NCI-H774 (cell line): Measurements from ENCODE around the gene DSCAM.

Experiments
- DNase-seq: peaks from one replicate; lab custom pipeline; 2025; lab: John Stamatoyannopoulos, UW

DSCAM gene

DNA sequence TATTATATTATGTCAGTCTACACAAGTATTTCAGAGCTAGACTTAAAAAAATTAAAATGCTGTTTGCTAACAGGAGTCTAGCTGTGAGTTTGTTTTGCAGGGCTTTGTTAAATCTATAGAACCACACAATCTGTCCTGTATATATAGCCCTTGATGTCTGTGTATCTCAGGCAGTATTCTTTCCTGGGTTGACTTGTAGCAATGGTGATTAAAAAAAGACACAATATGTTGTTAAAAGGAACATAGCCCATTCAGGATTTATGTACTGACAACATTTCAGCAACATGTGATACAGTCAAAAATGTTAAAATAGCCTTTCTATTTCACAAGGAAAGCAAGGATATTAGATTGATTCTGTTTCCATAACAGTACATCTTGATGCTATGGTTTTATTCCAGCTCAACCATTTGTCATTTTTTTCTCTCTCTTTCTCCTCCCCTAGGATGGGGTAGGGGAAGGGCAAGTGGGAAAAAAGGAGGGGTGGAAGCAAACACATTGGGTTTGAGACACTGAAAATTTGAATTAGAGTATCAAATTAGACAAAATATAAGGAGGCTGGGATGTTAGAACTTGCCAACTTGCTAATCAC lies 139.2 kb downstream of the DSCAM start:
- no peak for DNase-seq

DNA sequence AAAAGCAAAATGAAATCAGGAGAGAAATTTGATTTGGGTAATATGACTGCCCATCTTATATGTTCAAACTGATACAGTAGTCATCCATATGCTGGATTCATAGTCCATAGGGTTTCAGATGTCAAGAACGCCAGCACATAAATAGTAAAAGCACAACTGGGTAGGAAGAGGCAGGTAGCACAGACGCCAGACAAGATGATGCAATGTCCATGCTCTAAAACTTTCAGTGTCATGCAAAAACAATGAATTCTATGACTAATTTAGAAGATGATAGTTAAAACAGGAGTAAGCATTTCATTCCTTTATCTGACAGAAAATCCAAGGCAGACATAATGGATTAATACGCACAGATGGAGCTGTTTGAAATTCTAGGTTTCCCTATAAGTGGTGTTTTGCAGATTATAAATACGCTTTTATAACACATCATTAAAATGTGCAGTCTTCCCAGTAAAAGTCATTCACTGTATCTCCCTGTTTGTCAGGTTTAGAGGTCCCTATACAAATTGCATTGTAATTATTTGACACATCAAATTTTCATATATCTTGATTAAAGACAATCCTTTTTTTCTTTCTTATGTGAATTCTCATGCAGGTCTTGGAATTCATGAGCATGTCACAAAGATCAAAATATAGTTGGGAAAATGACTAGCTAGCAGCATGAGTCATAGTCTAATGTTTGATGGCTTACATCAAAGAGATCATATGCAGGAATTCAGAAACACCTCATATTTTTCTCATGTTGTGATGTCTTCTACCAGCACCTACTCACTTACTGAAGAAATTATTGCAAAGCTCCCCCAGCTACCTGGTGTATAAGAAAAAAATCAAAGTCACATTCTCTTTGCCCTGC lies 139.9 kb downstream of the DSCAM start:
- DNase-seq, result no peak

DNA sequence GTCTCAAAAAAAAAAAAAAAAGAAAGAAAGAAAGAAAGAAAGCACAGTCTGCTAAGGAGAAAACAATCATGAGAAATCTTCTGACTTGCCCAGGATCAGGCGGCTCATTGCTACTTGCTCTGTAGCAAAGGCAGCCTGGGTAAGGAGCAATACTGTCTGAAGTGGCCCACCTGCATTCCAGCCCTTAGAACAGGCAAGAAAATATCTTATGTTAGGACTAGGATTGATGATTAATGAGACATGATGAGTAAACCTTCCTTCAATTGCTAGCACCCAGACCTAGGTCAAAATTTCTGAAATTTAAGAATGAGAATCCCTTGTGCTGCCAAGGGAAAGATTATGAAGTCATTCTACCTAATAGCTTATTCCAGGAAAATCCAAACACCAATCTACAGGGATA lies 140.8 kb downstream of the DSCAM start:
- DNase-seq, result no peak

DNA sequence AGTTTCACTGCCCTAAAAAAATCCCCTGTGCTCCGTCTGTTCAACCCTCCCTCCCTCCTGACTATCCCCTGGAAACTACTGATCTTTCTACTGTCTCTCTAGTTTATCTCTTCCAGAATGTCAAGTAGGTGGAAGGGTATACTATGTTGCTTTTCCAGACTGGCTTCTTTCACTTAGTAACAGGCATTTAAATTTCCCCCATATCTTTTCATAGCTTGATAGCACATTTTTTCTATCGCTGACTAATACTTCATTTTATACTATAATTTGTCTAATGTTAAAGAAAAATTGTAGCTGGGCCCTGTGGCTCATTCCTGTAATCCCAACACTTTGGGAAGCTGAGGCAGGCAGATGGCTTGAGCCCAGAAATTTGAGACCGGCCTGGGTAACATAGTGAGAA lies 142.8 kb downstream of the DSCAM start:
- DNase-seq, result no peak

DNA sequence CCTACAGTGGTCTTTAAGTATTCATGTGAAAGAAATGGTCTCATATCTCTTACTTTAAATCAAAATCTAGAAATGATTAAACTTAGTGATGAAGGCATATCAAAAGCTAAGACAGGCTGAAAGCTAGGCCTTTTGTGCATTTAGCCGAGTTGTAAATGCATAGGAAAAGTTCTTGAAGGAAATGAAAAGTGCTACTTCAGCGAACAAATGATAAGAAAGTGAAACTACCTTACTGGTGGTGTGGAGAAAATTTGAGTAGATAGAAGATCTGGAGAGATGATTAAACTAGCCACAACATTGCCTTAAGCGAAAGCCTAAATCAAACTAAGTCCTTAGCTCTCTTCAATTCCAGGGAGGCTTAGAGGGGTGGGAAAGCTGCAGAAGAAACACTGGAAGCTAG lies 147.6 kb downstream of the DSCAM start:
- no peak for DNase-seq

DNA sequence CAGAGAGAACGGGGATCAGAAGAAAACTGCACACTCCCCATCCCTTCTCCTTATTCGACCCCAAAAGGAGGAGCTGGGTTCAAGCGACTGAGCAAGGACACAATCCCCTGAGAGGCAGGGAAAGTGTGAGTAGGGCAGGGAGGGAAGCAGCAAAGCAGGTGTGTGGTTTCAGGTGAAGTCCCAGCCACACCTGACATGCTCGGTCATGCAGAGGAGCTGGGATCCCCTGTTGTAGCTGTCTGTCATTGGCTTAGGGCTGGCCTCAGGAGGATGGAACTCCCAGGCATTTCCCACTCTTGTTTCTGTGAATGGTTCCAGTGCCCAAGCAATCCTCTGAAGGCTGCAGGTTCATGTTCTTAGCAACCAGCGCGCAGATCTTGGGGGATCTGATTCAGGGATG lies 150.7 kb downstream of the DSCAM start:
- DNase-seq, result no peak

DNA sequence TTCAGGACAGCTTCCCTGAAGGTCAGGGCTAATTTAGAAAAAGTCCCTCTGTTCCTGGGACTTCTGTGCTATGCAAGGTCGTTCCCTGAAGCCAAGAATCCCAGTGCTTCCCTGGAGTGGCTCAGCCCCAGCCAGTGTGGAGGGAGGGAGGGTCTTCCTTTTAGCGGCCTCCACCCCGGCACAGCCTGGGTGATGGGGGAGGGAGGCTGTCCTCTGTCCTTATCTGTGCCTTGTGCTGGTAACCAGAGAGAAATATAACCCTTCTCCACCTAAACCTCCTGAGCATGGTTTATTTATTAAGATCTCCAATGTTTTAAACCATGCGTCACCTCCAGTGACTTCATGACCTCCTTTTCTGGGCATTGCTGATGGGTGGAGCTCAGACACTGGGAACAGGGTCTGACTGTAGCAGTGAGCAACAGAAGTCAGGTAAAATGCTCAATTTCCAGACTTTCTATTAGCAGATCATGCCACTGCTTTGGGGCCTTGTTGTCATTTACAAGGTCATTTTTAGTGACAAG lies 157.1 kb downstream of the DSCAM start:
- no peak for DNase-seq

DNA sequence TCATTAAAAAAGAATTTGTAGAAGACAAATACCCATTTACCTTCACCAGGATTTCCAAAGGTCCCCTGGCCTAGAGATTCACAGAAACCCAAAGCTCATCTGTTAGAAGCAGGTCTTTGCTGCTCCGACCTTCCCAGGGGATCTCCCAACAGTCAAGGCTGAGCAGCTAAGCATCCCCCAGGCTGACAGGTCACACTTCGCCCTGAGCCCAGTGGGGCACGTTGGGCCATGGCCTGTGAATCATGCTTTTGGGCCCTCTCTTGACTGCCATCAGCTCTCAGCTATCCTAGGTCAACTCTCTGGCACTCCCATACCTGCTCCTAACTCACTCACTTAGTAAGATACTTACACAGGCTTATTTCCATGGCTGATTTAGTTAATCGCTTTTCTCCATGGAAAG lies 157.7 kb downstream of the DSCAM start:
- no peak for DNase-seq

DNA sequence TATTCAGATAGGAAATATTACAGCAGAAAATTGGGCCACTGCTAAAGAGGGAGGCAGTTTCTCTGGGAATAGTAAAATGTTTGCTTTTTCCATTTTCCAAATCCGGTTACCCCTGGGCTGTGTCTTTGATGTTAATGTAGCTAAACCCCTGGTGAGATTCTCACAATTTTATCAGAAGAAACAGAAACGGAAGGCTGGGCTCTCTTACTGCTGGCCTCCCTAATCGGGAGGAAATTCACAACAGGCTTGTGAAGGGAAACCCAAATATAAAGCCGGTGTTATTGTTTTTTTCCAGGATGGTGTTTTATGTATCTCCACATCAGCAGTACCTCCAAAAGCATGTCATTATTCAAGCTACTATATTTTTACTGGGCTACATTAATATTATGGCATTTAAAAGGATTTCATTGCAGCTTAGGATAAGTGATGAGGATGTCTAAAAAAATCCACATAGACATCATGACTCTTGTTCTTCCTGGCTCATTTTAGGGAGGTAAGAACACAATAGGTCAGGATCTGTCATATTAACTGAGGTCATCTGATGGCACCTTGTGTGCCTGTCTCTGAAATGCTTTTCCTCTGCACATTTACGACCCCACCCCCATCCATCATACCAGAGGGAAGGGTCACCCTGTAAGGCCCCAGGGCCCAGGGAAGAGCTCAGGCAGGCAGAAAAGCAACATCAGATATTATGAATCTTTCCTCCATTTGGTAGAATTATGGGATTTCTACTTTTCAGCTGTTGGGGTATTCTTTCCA lies 158.7 kb downstream of the DSCAM start:
- no peak for DNase-seq

DNA sequence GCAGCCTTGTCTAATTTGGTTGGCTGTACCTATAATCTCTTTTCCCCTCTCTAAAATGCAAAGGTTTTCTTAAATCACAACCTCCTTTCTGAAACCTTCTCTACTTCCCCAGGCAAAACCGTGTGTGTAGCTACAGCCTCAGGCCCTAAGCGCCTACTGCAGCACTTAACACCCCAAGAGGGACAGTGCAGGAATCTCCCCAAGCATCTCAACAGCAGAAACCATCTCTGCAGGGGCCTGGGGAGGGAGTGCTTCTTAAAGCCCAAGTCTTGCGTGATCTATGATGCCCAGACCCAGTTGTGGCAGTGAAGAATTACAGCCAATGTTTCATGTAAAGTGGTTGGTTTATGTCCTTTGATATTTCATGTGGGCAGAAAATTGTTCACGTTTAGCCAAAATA lies 159.3 kb downstream of the DSCAM start:
- DNase-seq, result no peak

DNA sequence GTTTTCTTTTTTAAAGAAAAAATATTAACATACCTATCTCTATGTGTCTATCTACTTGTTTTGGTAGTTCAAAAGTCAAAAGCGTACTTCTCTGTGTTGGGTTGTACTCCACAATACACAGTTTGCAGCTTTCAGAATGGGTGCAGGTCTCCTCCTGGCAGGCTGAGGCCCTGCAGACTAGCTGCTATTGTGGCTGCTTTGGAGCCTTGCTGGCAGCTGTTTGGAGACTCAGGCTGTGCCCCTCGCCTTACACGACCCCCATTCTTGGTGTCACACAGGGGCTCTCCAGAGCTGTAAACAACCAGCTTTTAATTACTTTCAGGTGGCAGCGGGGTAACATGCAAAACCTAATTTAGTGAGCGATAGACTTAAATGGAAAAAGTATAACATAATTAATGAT lies 160.4 kb downstream of the DSCAM start:
- DNase-seq, result no peak

DNA sequence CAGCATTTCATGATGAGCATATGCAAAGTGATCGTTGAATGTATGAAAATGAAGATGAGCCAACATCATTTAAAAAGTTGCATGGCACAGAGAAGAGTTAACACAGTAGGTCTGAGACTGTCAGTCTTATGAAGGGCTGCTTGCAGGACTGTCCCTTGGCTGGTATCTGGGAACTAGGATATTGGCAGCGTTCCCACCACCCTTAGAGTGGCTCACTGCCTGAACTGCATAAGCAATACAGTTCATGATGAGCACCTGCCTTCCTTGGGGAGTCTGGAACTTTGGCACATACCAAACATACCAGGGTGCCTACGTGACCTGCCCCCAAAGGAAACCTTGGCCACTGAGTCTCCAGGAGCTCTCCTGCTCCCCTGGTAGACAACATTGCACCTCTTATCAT lies 161.8 kb downstream of the DSCAM start:
- no peak for DNase-seq

DNA sequence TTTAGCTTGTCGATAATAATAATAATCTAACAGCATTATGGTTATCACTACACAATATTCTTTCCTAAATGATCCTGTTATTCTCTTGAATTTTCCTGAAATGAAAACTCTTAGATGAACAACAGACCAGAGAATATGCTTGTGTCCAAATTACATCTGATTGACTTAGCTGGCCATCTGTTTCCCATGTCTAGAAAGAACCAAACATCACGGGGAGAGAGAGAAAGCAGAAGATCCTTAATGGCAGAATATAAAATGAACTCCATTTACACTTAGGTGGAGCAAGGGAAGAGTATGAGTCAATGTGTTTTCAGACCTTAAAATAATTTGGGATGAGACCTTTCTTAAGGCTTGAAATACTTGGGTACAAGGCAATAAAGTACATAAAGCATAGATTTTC lies 162.2 kb downstream of the DSCAM start:
- no peak for DNase-seq

DNA sequence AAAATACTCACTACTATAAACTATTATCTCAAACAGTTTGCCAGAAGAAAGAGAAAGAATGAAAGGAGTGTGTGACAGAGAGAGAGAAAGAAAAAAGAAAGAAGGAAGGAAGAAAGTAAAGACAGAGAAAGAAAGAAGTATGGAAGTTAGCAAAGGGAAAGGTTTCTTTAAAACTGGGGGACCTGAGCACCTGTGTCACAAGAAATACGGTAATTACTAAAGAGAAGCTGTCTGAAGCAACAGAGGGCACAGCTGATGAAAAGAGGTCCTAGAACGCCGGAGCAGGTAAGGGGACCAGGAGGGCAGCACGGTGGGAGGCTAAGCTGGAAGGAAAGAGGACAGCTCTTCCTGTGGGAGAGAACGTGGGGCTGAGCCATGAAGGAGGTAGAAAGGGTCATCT lies 163.6 kb downstream of the DSCAM start:
- no peak for DNase-seq

DNA sequence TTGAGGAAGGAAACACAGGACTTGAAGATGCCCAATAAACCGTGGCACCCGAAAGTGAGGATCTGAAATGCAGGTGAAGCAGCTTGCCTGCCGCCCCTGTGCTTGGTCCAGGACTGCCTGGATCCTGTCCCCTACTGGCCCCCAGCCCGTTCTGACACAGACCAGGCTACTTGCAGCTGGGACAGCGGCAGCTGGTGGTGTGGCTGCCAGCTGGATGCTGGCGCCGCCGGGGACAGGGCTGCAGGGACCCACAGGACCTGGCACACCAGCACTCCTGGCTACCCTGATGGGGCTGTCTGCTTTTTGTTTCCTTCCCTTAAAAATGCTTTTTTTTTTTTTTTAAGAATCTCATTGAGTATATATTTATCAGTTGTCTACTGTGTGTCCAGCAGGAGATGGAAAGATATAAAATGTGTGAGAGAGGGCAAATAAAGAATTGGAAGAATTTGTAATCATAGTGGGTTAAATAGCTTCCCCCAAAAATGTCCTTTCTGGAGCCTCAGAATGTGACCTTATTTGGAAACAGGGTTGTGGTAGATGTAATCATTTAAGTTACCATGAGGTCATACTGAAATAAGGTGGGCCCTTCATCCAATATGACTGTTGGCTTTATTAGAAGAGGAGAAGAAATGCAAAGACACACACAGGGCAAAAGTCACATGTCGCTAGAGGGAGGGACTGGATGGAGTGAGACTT lies 165.6 kb downstream of the DSCAM start:
- no peak for DNase-seq

DNA sequence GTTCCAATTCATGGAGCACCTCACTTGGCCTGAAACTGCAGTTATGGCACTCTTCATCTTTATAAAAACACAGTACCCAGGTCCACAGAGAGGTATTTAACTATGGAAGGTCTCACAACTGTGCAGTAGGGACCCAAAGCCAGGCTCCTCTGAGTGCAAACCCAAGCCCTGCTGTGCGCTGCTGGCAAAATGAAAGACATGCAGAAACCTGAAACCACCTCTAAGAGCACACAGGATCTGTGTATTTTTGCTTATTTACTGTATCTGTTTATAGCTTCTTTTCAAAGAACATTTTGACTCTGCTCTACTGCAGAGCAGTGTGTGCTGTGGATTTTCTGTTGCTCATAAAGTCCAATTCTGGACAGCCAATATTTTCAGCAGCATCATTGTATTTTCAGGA lies 166.6 kb downstream of the DSCAM start:
- DNase-seq, result no peak

DNA sequence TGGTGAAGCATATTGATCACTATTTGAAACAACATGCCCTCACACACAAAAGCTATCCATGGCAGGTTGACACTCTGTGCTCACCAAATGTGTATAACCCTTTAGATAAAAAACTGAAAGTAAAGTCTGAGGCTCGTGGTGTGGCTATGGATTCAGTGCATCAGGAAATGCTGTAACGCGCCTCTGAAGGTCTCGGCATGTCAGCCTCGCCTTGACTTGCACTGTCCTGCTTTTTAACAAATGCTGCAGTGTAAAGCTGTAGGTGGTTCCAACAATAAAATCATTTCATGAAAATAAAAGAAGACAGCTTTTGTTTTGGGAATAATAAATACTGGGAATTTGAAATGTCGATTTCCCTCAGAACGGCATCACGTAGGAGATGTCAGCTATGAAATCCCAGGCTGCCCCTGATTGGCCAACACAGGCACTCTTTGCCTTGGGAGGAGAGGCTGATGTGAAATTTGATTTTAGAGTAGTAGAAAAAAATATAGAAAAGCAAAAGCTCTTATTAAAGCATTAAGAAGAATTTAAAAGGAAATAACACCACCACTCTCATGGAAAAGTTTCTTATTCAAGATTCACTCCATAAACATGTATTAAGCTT lies 168.2 kb downstream of the DSCAM start:
- DNase-seq, result no peak

DNA sequence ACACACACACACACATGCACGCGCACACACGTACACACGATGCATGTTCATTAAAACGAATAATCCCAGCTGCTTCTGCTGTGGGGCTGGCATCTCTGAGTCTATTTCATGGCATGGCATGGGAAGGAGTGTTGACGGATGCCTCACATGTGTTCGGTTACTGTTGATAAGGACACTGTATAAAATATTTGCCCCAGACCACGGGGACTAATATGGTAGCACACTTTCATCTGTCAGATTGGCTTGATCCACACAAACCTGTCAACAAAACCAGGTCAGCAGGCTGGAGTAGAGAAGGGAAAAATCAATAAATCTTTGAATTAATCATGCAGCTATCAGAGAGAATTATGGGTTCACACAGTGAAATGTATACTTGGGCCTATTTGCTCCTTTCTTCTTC lies 171.9 kb downstream of the DSCAM start:
- DNase-seq, result no peak

DNA sequence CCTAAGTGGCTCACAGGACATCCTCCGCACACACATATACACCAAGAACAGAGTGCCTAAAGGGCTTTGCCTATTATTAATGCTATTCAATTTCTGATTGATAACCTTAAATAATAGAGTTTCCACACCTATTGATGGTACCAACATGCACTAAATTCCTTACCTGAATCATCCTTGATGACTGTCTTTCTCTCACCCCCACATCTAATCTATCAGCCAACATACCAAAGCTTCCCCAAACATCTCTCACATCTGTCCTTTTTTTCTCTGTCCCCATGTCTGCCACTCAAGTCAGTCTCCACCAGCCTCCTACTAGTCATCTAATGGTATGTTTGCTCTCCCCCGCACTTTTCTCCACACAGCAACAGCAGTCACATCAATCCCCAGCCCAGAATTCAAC lies 174.4 kb downstream of the DSCAM start:
- no peak for DNase-seq

DNA sequence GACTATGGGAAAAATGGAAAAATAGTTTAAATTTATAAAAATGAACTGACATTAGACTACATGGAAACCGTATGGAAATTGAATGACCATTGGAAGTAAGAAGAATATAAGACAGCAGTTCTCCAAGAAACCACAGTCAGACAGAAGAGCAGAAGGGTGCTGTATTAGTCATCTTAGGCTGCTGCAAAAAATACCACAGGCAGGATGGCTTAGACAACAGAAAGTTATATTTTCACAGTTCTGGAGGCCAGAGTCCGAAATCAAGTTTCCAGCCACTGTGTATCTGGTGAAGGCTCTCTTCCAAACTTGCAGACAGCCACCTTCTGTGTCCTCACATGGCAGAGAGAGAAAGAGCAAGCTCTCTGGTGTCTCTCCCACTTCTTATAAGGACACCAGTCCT lies 175.2 kb downstream of the DSCAM start:
- DNase-seq, result no peak

DNA sequence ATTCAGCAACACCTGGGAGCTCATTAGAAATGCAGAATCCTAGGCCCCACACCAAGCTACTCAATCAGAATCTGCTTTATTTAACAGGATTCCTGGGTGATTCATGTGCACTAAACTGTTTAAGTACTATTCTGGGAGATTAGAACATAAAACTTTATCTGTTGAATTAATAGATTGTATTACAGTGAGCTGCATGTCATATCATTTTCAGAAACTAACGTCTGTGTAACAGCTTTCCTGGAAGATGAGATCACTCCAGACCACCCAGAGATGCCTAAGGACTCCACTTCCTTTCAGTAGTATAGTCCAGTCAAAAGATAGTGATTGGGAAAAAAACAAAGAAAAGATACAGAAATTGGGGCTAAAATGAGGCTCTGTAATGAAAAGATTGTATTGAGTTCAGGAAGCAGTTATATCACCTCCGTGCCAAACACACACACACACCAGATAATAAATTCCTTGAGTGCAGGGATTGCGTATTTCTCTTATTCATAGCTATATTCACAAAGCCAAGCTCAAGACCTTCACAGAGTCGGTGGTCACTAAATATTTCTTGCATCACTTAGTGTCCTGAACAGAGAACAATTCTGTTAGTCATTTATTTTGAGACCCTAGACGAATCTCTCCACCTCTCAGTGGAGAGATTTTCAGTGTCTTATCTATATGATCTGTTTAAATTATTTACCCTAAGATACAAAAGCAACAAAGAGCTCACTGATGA lies 178.2 kb downstream of the DSCAM start:
- DNase-seq, result no peak
